OCI-LY7 (cell line): Measurements from ENCODE around the gene TRIP6.

Experiments
- EZH2phosphoT487 ChIP-seq: fragments of 200-600 bp; sonication (generic); IDR thresholded peaks from 2 replicates; pipeline ENCODE4 v1.6.1; 2018; ENCODE audit warnings: low read depth, borderline replicate concordance, mild to moderate bottlenecking, mixed run types, antibody characterized with exemption, low read length, moderate library complexity, mixed read lengths
- TF ChIP-seq, protein P1 (sequence below): fragments of 200-600 bp; sonication (generic); conservative IDR thresholded peaks from 2 replicates; pipeline ENCODE4 v1.5.1; 2014; ENCODE audit warnings: mild to moderate bottlenecking, antibody characterized with exemption, low read length, moderate library complexity, mixed read lengths

DNA sequence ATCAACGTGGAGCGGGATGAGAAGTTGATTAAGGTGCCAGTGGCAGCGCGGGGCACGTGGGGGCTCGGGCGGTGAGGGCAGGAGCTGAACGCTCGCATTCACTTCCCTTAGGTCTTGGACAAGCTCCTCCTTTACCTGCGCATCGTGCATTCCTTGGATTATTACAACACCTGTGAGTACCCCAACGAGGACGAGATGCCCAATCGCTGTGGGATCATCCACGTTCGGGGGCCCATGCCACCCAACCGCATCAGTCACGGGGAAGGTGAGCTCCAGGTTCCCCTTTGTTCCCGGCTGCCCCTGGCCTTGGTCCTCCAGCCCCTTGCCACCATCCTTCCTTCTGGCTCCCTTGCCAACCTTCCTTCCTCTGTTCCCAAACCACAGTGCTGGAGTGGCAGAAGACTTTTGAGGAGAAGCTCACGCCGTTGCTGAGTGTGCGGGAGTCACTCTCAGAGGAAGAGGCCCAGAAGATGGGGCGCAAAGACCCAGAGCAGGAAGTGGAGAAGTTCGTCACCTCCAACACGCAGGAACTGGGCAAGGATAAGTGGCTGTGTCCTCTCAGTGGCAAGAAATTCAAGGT, 19.8 kb downstream of the TRIP6 start:
- TF ChIP-seq, protein P1, sequence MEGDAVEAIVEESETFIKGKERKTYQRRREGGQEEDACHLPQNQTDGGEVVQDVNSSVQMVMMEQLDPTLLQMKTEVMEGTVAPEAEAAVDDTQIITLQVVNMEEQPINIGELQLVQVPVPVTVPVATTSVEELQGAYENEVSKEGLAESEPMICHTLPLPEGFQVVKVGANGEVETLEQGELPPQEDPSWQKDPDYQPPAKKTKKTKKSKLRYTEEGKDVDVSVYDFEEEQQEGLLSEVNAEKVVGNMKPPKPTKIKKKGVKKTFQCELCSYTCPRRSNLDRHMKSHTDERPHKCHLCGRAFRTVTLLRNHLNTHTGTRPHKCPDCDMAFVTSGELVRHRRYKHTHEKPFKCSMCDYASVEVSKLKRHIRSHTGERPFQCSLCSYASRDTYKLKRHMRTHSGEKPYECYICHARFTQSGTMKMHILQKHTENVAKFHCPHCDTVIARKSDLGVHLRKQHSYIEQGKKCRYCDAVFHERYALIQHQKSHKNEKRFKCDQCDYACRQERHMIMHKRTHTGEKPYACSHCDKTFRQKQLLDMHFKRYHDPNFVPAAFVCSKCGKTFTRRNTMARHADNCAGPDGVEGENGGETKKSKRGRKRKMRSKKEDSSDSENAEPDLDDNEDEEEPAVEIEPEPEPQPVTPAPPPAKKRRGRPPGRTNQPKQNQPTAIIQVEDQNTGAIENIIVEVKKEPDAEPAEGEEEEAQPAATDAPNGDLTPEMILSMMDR: no peak
- no peak for TF ChIP-seq EZH2phosphoT487
